ENCODE measurements around the gene ZNF691. TPM values are rescaled to one million over a fixed set of nuclear protein-coding genes. Genes with fewer than 3 reads are reported as not detected.

Gene ZNF691
- total and polyA plus RNA-seq, 2 donors (not counting 3 experiments of a cell fraction or from before 2014, with no cell fraction given), result 6.6 to 6.9 TPM

DNA sequence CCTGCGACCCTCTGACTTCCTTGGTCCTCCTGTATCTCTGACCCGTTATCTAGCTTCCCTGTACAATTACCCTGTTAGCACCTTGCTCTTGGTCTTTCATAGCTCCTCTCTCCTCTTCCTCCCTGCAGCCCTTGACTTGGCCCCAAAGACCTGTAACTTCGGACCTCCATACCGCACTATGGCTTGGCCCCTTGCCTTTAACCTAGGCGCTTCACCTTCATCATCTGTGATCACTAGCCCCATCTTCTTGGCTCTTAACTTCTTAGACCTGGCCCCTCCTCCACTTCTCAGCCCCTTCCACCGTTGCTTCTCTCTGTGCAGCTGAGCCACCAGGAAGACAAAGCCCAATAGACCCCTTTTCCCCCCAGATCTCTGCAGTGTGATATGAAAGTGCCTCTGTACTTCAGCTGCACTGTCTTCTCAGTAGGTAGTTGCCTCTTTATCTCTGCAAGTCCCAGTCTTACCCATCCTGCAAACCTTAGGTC is 740 bp downstream of the ZNF691 start:
- H3K9me3 ChIP-seq (replicated peaks; ENCODE audit: control insufficient read depth, insufficient read depth, low read length), result no peaks in the 10 kb centered on the region
- H3K9ac ChIP-seq (replicated peaks; ENCODE audit: extremely low read depth, insufficient read depth, low read length), result peak overlapping the region; percentile 57
- peak overlapping the region; percentile 61 to 84 (median 75) for H3K4me3 ChIP-seq (replicated peaks in 1 of 3; ENCODE audit: insufficient read depth in 1 of 3, low read depth in 1 of 3, low read length in 3 of 3)
- no peak overlapping the region for H3K27ac ChIP-seq (ENCODE audit: insufficient read depth, low read depth, low read length)
- ChIA-PET POLR2A (interaction anchor here (0.6 to 1.9 kb wide), 2 partner anchors 30 to 267 kb away, joined by 5 to 6 read pairs; partner anchors contain the start of gene SVBP), CTCF (interaction anchor here (1.2 to 2.5 kb wide), 10 partner anchors 9 to 502 kb away, joined by 3 to 21 read pairs (median 10); partner anchors contain the start of genes ERMAP, SVBP and TMEM269)
- H4K20me1 ChIP-seq (replicated peaks; ENCODE audit: control insufficient read depth, extremely low read depth, insufficient read depth, low read length), result no peaks in the 10 kb centered on the region
- peaks cover 12% of the 10 kb centered on the region for H3K4me1 ChIP-seq (ENCODE audit: control insufficient read depth, extremely low read depth, insufficient read depth, low read length)
- no peak for TF ChIP-seq EZH2 (IDR thresholded peaks at IDR 0.05; ENCODE audit: borderline replicate concordance, low read depth, low read length, severe bottlenecking)
- TF ChIP-seq POLR2A (IDR thresholded peaks at IDR 0.05; ENCODE audit: low read depth, low read length), result no peak
- TF ChIP-seq, protein P1, sequence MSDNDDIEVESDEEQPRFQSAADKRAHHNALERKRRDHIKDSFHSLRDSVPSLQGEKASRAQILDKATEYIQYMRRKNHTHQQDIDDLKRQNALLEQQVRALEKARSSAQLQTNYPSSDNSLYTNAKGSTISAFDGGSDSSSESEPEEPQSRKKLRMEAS (IDR thresholded peaks at IDR 0.05; ENCODE audit: insufficient read depth, insufficient read length), result no peak
- no peak for TF ChIP-seq MYC (IDR thresholded peaks at IDR 0.05; ENCODE audit: low read depth, low read length)
- TF ChIP-seq, protein P2, sequence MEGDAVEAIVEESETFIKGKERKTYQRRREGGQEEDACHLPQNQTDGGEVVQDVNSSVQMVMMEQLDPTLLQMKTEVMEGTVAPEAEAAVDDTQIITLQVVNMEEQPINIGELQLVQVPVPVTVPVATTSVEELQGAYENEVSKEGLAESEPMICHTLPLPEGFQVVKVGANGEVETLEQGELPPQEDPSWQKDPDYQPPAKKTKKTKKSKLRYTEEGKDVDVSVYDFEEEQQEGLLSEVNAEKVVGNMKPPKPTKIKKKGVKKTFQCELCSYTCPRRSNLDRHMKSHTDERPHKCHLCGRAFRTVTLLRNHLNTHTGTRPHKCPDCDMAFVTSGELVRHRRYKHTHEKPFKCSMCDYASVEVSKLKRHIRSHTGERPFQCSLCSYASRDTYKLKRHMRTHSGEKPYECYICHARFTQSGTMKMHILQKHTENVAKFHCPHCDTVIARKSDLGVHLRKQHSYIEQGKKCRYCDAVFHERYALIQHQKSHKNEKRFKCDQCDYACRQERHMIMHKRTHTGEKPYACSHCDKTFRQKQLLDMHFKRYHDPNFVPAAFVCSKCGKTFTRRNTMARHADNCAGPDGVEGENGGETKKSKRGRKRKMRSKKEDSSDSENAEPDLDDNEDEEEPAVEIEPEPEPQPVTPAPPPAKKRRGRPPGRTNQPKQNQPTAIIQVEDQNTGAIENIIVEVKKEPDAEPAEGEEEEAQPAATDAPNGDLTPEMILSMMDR (IDR thresholded peaks at IDR 0.05; ENCODE audit: extremely low read depth in 1 of 2, insufficient read depth in 1 of 2, low read depth in 1 of 2, low read length in 2 of 2), result no peak
- no peak for TF ChIP-seq GATA2 (IDR thresholded peaks at IDR 0.05; ENCODE audit: insufficient read depth, insufficient read length, low read depth, low read length)
- no peak for TF ChIP-seq POLR2AphosphoS5 (IDR thresholded peaks at IDR 0.05; ENCODE audit: insufficient read depth, low read depth, low read length)
- no peaks in the 10 kb centered on the region for H3K9me1 ChIP-seq (replicated peaks; ENCODE audit: control insufficient read depth, extremely low read depth, insufficient read depth, low read length)
- peak overlapping the region; percentile 63 for H2AFZ ChIP-seq (ENCODE audit: low read depth, low read length)
- dilution Hi-C loops (cut with MboI; ENCODE audit: extremely low pct_ligation_motif_present, low sequenced_read_pairs) (no loop called here), intact Hi-C loops (cut with micrococcal nuclease) (loop anchor here (2.0 kb wide), 1 partner anchor 30 kb away; the partner anchor contains the start of genes ERMAP and SVBP)
- BruUV-seq (replicated peaks), result TSS peak; percentile 62
- peak; percentile 46 for FAIRE-seq
- DNase-seq (ENCODE audit: low read depth, low spot score), result no peak
- H3K4me2 ChIP-seq (ENCODE audit: insufficient read depth, low read length), result peak overlapping the region; percentile 70
- no peaks in the 10 kb centered on the region for H3K27me3 ChIP-seq (ENCODE audit: control insufficient read depth in 2 of 2, insufficient read depth in 2 of 2, low read length in 2 of 2)
- peaks cover 5% of the 10 kb centered on the region for H3K79me2 ChIP-seq (ENCODE audit: control insufficient read depth, insufficient read depth, low read length)
- H3K36me3 ChIP-seq (ENCODE audit: control insufficient read depth in 2 of 2, extremely low read depth in 1 of 2, insufficient read depth in 2 of 2, low read length in 2 of 2), result peaks cover 0 to 17% of the 10 kb centered on the region in 2 experiments

Measured in endothelial cell of umbilical vein (primary cell).